Esophagus squamous epithelium (tissue), 5 donors: ENCODE measurements around the gene NOG. TPM values are rescaled to one million over a fixed set of nuclear protein-coding genes. Genes with fewer than 3 reads are reported as not detected.

Experiments
- DNase-seq: peaks from one replicate; lab custom pipeline; 2025; lab: John Stamatoyannopoulos, UW
- H3K27ac ChIP-seq, 4 donors: fragments of 200-600 bp; sonication (generic); one replicate each; pipeline ENCODE4 v1.5.1; 2016 to 2019; ENCODE audit warnings: mild to moderate bottlenecking in 1 of 4
- H3K27me3 ChIP-seq, 4 donors: fragments of 200-600 bp; sonication (generic); 1 replicate in 3 of 4; 2 replicates in 1 of 4; pipeline versions ENCODE4 v1.5.1 to v1.6.0; 2017 to 2021; ENCODE audit warnings: antibody characterized with exemption in 1 of 4
- H3K36me3 ChIP-seq, 3 donors: fragments of 200-600 bp; sonication (generic); one replicate each; pipeline ENCODE4 v1.5.1; 2016 to 2019
- H3K4me1 ChIP-seq, 3 donors: fragments of 200-600 bp; sonication (generic); one replicate each; pipeline ENCODE4 v1.5.1; 2017 to 2019
- H3K4me3 ChIP-seq, 4 donors: fragments of 200-600 bp; sonication (generic); 1 replicate in 3 of 4; 2 replicates in 1 of 4; pipeline ENCODE4 v1.5.1; 2016 to 2019; ENCODE audit warnings: mild to moderate bottlenecking in 2 of 4, moderate library complexity in 1 of 4
- H3K9me3 ChIP-seq, 3 donors: fragments of 200-600 bp; sonication (generic); one replicate each; pipeline ENCODE4 v1.5.1; 2016 to 2019
- POLR2A ChIP-seq, 4 donors: fragments of 450-650 bp; IDR thresholded peaks; one replicate each; pipeline ENCODE4 v1.6.1; 2017; ENCODE audit warnings: antibody characterized with exemption in 4 of 4, mild to moderate bottlenecking in 4 of 4, moderate library complexity in 3 of 4
- WGBS, 2 donors: methylation state at CpG; one replicate each; pipeline ENCODE4 v1.1.5; 2018; 5-methylcytosine and 5-hydroxymethylcytosine counted together
- intact Hi-C: fragments of 100-400 bp; cut with DNase I; formaldehyde crosslinking; loops from one replicate; pipeline ENCODE4 v1.15.0; 2022
- total RNA-seq, 4 donors: library from RNA; depleted of rRNA; stranded (reverse); fragments of >200 nt; gene quantifications; one replicate each; pipeline ENCODE4 v1.1.0, GENCODE V29; 2016
- TF ChIP-seq, protein P1 (sequence below), 6 experiments: fragments of 450-650 bp in 4 of 6; fragments of 200-600 bp in 2 of 6; sonication (generic) in 2 of 6; IDR thresholded peaks; one replicate each; pipeline ENCODE4 v1.5.1; 2016 to 2019; ENCODE audit warnings: antibody characterized with exemption in 6 of 6, mild to moderate bottlenecking in 4 of 6, moderate library complexity in 4 of 6
- donor health status: DM: yes; HTN: yes; CAD: no.

Gene NOG
- total RNA-seq, 4 donors from 2014 or later: 0.38 TPM; not detected in 3

DNA sequence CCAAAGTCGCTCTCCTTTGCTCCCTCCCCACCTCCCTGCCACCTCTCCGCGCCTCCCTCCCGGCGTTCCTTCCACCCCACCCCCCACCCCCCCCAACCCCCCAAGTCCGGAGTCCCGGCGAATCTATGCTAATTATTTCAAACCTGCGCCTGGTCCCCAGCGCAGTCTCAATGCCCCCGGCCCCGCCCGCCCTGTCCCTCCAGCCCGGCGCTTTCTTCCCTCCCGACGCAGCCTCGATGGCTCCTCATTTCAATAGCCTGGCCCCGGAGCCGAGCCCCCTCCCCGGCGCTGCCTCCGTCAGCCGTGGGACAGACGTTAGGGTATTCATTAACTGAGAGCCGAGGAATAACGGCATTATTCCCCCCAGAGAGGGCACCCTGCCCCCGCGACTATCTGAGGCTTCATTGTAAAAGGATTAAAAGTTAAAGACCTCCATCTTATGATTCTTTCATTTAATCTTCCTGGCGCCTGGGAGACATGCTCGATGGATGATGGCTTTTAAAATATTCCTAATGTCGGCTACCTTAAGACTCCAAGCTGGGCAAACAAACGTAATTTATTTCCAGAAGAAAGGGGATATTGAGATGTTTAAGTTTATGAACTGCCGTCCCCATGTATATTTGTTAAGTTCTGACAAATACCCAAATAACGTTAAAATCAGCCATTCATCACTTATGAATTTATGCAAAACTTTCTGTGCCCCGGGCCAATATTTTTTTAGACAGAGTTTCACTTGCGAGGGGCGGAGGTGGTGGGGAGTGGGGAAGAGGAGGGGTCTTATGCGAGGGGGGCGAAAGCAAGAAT lies 3.4 kb downstream of the NOG start:
- DNase-seq: no peak
- H3K9me3 ChIP-seq: no peaks in the 10 kb centered on the region
- peaks cover 36 to 61% (median 45%) of the 10 kb centered on the region in 3 donors for H3K4me1 ChIP-seq
- WGBS, 2 donors: 0 to 1% methylated on average over 24 to 28 of the region's 40 CpGs
- H3K27ac ChIP-seq: no peak overlapping the region
- H3K27me3 ChIP-seq: peaks cover 5 to 96% (median 19%) of the 10 kb centered on the region in 4 donors
- H3K4me3 ChIP-seq: peak overlapping the region in 3 of 4 donors; percentile 24 to 53 (median 34)
- TF ChIP-seq POLR2A (IDR thresholded peaks at IDR 0.05): no peak
- TF ChIP-seq, protein P1, sequence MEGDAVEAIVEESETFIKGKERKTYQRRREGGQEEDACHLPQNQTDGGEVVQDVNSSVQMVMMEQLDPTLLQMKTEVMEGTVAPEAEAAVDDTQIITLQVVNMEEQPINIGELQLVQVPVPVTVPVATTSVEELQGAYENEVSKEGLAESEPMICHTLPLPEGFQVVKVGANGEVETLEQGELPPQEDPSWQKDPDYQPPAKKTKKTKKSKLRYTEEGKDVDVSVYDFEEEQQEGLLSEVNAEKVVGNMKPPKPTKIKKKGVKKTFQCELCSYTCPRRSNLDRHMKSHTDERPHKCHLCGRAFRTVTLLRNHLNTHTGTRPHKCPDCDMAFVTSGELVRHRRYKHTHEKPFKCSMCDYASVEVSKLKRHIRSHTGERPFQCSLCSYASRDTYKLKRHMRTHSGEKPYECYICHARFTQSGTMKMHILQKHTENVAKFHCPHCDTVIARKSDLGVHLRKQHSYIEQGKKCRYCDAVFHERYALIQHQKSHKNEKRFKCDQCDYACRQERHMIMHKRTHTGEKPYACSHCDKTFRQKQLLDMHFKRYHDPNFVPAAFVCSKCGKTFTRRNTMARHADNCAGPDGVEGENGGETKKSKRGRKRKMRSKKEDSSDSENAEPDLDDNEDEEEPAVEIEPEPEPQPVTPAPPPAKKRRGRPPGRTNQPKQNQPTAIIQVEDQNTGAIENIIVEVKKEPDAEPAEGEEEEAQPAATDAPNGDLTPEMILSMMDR (IDR thresholded peaks at IDR 0.05): no peak
- no peaks in the 10 kb centered on the region for H3K36me3 ChIP-seq
- intact Hi-C loops: no loop called here

DNA sequence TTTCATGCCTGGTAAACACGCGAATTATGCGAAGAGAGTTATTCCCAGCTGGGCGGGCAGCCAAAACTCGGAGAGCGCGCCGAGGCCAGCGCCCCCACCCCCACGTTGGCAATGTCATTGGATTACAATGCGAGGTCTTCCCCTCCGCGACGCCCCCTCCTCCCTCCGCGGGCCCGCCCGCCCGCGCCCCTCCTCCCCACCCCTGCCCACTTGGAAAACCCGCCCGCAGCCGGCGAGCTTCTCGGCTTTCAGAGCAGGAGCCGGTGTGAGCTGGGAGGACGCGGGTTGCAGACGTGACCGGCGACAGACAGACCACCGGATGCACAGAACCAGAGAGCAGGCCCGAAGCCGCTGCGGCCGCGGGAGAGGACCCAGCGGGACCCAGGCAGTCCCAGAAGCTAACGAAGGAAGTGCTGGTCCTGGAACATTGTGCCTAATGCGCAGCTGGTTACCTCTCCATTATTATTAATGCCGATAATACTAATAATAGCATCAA lies 4.0 kb downstream of the NOG start:
- Histone ChIP-seq H3K9me3 (no peaks in the 10 kb centered on the region), H3K4me3 (peak overlapping the region in 3 of 4 donors; percentile 16 to 53 (median 34)), H3K27ac (no peak overlapping the region), H3K27me3 (peaks cover 5 to 94% (median 19%) of the 10 kb centered on the region in 4 donors), H3K36me3 (no peaks in the 10 kb centered on the region), H3K4me1 (peaks cover 36 to 56% (median 44%) of the 10 kb centered on the region in 3 donors)
- no peak for DNase-seq
- intact Hi-C loops: no loop called here
- 4 to 7% methylated on average over 12 to 18 of the region's 41 CpGs for WGBS, 2 donors
- TF ChIP-seq POLR2A (IDR thresholded peaks at IDR 0.05): no peak
- TF ChIP-seq, protein P1 (IDR thresholded peaks at IDR 0.05): no peak

DNA sequence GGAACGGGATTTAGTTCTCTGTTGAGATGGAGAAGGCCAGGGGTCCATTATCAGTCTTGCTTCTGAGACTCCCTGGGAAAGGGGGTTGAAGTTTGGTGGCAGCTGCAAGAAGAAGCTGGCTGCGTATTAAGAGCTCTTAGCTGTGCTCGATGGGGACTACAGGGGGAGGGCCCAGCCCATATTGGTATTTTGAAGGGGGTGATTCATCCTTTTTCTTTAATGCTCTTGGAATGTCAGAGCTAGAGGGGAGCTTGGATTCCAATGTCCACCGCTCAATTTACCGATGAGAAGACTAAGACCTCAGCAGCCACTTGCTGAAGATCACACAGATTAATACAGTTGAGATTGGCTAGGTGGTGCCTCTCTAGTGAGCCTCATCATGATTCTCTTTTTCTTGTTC lies 5.0 kb downstream of the NOG start:
- Histone ChIP-seq H3K9me3 (no peaks in the 10 kb centered on the region), H3K36me3 (no peaks in the 10 kb centered on the region), H3K27me3 (peaks cover 5 to 95% (median 19%) of the 10 kb centered on the region in 4 donors), H3K27ac (no peak overlapping the region), H3K4me3 (no peak overlapping the region), H3K4me1 (peaks cover 31 to 47% (median 35%) of the 10 kb centered on the region in 3 donors)
- TF ChIP-seq, protein P1 (IDR thresholded peaks at IDR 0.05): no peak
- TF ChIP-seq POLR2A (IDR thresholded peaks at IDR 0.05): no peak
- WGBS, 2 donors: 67 to 86% methylated on average over 3 to 5 of the region's 5 CpGs
- no peak for DNase-seq
- intact Hi-C loops: no loop called here

DNA sequence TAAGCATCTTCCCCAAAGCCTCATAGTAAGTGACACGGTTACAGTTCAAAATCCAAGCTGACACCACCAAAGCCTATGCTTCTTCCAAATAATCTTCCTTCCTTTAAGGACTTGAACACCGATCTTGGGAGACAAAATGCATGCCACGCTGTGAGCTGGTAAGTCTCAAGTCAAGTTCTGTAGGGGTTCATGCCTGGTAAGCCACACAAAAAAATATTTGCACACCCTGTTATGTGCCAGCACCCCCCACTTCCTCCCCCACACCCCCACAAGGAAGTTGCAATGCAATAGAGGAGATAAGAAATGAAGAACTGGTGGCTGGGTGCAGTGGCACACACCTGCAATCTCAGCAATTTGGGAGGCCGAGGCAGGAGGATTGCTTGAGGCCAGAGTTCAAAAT lies 5.6 kb downstream of the NOG start:
- Histone ChIP-seq H3K4me3 (no peak overlapping the region), H3K27me3 (peaks cover 5 to 91% (median 19%) of the 10 kb centered on the region in 4 donors), H3K9me3 (no peaks in the 10 kb centered on the region), H3K4me1 (peaks cover 30 to 41% (median 30%) of the 10 kb centered on the region in 3 donors), H3K36me3 (no peaks in the 10 kb centered on the region), H3K27ac (no peak overlapping the region)
- intact Hi-C loops: no loop called here
- DNase-seq: no peak
- 56 to 86% methylated on average over 2 to 4 of the region's 4 CpGs for WGBS, 2 donors
- TF ChIP-seq POLR2A (IDR thresholded peaks at IDR 0.05): no peak
- TF ChIP-seq, protein P1 (IDR thresholded peaks at IDR 0.05): no peak

DNA sequence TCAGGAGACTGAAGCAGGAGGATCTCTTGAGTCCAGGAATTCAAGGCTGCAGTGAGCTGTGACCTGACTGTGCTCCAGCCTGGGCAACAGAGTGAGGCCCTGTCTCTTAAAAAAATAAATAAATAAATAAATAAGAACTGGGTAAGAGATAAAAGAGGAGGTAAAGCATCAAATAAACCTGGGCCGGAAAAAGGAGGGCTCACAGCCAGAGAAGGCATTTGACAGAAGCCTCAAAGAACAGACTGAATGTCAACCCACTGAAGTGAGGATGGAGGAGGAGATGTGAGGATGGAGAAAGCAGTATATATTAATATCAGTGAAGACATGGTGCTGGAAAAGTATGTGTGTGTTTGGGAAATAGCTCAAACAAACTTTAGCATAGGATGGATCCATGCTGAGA lies 6.1 kb downstream of the NOG start:
- no peak overlapping the region for H3K4me3 ChIP-seq
- peaks cover 25 to 36% (median 26%) of the 10 kb centered on the region in 3 donors for H3K4me1 ChIP-seq
- 80 to 94% methylated on average over 1 of the region's 1 CpG for WGBS, 2 donors
- no peak for DNase-seq
- no peaks in the 10 kb centered on the region for H3K9me3 ChIP-seq
- H3K36me3 ChIP-seq: no peaks in the 10 kb centered on the region
- H3K27me3 ChIP-seq: peaks cover 5 to 87% (median 18%) of the 10 kb centered on the region in 4 donors
- no peak overlapping the region for H3K27ac ChIP-seq
- intact Hi-C loops: no loop called here
- TF ChIP-seq, protein P1 (IDR thresholded peaks at IDR 0.05): no peak
- TF ChIP-seq POLR2A (IDR thresholded peaks at IDR 0.05): no peak
